A204.1 (cell line): ENCODE data around the gene PCDHA11.
"Not testable (repeated sequence)": the region's sequence is repeated elsewhere in the genome, so short reads cannot be mapped to it uniquely, and the experiment has no call there.

Experiments used
- FAIRE-seq: peaks from 2 replicates; lab custom pipeline; 2012; peaks lifted over from hg19 to GRCh38; lab: Jason Lieb, UNC

The PCDHA11 gene

DNA sequence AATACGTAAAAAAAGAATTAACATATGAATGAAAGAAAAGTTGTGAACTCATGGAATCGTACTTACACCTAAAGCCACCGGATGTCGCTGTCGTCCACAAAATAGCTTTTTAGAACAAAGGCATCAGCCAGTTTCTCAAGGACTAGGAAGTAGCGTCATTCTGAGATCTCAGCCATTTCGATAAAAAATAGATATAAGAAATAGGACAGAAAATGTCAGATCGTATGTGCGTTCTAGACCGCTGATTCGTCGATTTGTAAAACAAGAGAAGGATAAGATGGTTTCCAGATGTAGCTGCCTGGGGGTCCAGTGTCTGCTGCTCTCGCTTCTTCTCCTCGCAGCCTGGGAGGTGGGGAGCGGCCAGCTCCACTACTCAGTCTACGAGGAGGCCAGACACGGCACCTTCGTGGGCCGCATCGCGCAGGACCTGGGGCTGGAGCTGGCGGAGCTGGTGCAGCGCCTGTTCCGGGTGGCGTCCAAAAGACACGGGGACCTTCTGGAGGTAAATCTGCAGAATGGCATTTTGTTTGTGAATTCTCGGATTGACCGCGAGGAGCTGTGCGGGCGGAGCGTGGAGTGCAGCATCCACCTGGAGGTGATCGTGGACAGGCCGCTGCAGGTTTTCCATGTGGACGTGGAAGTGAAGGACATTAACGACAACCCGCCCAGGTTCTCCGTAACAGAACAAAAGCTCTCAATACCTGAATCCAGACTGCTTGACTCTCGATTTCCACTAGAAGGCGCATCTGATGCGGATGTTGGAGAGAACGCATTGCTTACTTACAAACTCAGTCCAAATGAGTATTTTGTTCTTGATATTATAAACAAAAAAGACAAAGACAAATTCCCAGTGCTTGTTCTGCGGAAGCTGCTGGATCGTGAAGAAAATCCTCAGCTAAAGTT, 12.7 kb upstream of the PCDHA11 start, which contains the start of gene PCDHA10:
PCDHA10 (plus strand) TSS at position 126 of the 903 bp plus-strand sequence; CDS start at position 278, 152 bp downstream.
- peak; percentile 98 for FAIRE-seq

DNA sequence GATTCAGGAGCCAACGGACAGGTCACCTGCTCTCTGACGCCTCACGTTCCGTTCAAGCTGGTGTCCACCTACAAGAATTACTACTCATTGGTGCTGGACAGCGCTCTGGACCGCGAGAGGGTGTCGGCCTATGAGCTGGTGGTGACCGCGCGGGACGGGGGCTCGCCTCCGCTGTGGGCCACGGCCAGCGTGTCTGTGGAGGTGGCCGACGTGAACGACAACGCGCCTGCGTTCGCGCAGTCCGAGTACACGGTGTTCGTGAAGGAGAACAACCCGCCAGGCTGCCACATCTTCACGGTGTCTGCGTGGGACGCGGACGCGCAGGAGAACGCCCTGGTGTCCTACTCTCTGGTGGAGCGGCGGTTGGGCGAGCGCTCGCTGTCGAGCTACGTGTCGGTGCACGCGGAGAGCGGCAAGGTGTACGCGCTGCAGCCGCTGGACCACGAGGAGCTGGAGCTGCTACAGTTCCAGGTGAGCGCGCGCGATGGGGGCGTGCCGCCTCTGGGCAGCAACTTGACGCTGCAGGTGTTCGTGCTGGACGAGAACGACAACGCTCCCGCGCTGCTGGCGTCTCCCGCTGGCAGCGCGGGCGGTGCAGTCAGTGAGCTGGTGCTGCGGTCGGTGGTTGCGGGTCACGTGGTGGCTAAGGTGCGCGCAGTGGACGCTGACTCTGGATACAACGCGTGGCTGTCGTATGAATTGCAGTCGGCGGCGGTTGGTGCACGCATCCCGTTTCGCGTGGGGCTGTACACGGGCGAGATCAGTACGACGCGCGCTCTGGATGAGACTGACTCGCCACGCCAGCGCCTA, 11.4 kb upstream of the PCDHA11 start:
- no peak for FAIRE-seq

DNA sequence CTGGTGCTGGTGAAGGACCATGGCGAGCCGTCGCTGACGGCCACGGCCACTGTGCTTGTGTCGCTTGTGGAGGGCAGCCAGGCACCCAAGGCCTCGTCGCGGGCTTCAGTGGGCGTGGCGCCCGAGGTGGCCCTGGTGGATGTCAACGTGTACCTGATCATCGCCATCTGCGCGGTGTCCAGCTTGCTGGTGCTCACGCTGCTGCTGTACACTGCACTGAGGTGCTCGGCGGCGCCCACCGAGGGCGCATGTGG, 10.8 kb upstream of the PCDHA11 start:
- no peak for FAIRE-seq

DNA sequence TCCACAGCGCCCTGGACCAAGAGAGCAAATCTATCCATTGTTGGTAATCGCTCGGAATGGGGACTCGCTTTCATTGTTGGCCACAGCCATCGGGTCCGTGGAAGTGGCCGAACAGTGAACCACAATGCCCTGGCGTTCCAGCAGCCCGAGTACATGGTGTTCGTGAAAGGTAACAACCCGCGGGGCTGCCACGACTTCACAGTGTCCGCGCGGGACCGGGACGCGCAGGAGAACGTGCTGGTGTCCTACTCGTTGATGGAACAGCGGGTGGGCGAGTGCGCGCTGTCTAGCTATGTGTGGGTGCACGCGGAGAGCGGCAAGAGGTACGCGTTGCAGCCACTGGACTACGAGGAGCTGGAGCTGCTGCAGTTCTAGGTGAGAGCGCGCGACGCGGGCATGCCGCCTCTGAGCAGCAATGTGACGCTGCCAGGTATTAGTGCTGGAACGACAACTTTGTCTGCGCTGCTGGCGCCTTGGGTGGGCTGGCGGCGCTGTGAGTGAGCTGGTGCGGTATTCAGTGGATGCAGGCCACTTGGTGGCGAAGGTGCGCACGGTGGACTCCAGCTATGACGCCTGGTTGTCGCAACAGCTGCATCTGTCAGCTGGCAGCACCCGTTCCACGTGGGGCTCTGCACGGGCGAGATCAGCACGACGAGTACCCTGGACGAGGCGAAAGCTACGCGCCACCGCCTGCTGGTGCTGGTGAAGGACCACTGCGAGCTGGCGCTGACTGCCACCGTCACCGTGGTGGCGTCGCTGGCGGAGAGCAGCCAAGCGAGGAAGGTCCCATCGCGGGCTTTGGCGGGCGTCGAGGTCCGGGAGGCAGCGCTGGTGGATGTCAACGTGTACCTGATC, 6.1 kb upstream of the PCDHA11 start:
- FAIRE-seq: no peak

DNA sequence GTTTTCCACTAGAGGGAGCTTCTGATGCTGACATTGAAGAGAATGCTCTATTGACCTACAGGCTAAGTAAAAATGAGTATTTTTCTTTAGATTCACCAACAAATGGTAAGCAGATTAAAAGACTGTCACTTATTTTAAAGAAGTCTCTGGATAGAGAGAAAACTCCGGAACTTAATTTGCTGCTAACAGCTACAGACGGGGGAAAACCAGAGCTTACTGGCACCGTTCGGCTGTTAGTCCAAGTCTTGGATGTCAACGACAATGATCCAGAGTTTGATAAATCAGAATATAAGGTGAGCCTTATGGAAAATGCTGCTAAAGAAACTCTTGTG, 764 bp downstream of the PCDHA11 start:
- peak; percentile 75 for FAIRE-seq

DNA sequence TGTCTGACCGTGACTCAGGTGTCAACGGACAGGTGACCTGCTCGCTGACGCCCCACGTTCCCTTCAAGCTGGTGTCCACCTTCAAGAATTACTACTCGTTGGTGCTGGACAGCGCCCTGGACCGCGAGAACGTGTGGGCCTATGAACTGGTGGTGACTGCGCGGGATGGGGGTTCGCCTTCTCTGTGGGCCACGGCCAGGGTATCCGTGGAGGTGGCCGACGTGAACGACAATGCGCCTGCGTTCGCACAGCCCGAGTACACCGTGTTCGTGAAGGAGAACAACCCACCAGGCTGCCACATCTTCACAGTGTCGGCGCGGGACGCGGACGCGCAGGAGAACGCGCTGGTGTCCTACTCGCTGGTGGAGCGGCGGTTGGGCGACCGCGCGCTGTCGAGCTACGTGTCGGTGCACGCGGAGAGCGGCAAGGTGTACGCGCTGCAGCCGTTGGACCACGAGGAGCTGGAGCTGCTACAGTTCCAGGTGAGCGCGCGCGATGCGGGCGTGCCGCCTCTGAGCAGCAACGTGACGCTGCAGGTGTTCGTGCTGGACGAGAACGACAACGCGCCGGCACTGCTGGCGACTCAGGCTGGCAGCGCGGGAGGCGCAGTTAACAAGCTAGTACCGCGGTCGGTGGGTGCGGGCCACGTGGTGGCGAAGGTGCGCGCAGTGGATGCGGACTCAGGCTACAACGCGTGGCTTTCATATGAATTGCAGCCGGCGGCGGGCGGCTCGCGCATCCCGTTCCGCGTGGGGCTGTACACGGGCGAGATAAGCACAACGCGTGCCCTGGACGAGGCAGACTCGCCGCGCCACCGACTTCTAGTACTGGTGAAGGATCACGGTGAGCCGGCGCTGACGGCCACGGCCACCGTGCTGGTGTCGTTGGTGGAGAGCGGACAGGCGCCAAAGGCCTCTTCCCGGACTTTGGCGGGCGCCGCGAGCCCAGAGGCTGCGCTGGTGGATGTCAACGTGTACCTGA, 1.8 kb downstream of the PCDHA11 start:
- FAIRE-seq: no peak

DNA sequence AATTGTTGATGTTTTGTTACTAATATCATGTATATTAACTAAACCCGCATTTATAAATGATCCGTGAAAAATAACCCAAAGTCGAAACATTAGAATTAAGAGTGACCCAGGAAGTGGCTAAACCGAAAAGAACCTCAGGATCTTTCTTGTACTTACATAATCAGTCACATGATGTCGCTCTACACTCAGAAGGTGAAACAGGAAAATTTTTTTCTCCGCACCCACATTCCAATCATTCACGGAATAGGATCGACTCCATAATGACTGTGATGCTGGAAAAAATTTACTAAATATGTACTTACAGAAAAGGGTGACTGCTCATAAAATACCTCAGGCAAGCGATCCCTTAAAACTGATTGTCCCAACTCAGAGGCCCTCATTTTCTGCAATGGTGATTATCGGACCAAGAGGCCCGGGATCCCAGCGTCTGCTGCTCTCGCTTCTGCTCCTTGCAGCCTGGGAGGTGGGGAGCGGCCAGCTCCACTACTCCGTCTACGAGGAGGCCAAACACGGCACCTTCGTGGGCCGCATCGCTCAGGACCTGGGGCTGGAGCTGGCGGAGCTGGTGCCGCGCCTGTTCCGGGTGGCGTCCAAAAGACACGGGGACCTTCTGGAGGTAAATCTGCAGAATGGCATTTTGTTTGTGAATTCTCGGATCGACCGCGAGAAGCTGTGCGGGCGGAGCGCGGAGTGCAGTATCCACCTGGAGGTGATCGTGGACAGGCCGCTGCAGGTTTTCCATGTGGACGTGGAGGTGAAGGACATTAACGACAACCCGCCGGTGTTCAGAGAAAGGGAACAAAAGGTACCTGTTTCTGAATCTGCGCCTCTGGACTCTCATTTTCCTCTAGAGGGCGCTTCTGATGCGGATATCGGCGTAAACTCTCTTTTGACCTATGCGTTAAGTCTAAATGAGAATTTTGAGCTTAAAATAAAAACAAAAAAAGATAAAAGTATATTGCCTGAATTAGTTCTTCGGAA, 6.6 kb downstream of the PCDHA11 start, which contains the start of gene PCDHA12:
PCDHA12 (plus strand) TSS at position 224 of the 981 bp plus-strand sequence; CDS start at position 389, 165 bp downstream.
- FAIRE-seq: peak; percentile 94

DNA sequence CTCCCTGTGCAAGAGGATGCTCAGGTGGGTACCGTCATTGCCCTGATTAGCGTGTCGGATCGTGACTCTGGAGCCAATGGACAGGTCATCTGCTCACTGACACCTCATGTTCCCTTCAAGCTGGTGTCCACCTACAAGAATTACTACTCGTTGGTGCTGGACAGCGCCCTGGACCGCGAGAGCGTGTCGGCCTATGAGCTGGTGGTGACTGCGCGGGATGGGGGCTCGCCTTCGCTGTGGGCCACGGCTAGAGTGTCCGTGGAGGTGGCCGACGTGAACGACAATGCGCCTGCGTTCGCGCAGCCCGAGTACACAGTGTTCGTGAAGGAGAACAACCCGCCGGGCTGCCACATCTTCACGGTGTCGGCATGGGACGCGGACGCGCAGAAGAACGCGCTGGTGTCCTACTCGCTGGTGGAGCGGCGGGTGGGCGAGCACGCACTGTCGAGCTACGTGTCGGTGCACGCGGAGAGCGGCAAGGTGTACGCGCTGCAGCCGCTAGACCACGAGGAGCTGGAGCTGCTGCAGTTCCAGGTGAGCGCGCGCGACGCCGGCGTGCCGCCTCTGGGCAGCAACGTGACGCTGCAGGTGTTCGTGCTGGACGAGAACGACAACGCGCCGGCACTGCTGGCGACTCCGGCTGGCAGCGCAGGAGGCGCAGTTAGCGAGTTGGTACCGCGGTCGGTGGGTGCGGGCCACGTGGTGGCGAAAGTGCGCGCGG, 7.9 kb downstream of the PCDHA11 start:
- not testable (repeated sequence) for FAIRE-seq

DNA sequence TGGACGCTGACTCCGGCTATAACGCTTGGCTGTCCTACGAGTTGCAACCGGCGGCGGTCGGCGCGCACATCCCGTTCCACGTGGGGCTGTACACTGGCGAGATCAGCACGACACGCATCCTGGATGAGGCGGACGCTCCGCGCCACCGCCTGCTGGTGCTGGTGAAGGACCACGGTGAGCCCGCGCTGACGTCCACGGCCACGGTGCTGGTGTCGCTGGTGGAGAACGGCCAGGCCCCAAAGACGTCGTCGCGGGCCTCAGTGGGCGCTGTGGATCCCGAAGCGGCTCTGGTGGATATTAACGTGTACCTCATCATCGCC, 8.5 kb downstream of the PCDHA11 start:
- no peak for FAIRE-seq

DNA sequence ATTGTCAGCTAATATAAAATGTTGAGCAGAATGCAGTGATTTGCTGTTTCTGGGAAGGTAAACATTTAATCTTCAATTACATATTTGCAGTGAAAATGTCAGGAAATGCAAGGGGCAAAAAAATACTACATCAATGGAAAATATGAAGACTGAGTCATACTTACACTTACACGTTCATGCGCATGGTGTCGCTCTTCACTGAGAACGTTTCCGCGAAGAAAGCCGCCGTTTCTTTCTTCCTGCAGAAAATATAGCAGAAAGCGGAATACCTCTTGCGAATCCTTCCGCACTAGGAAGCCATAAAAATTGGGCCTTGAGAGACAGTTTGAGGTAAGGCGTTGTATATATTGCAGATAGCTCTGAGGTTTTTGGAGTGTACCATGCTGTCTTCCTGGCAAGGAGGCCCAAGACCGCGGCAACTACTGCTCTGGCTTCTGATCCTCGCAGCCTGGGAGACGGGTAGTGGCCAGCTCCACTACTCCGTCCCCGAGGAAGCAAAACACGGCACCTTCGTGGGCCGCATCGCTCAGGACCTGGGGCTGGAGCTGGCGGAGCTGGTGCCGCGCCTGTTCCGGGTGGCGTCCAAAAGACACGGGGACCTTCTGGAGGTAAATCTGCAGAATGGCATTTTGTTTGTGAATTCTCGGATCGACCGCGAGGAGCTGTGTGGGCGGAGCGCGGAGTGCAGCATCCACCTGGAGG, 13.3 kb downstream of the PCDHA11 start, which contains the start of gene PCDHA13:
PCDHA13 (plus strand) TSS at position 236 of the 702 bp plus-strand sequence; CDS start at position 381, 145 bp downstream.
- FAIRE-seq: no peak

DNA sequence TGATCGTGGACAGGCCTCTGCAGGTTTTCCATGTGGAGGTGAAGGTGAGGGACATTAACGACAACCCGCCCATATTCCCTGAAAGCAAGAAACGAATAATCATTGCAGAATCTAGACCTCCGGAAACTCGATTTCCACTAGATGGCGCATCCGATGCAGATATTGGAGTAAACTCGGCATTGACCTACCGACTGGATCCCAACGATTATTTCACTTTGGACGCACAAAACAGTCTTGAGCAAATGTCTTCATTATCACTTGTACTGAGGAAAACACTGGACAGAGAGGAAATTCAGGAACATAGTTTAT, 13.8 kb downstream of the PCDHA11 start:
- no peak for FAIRE-seq

DNA sequence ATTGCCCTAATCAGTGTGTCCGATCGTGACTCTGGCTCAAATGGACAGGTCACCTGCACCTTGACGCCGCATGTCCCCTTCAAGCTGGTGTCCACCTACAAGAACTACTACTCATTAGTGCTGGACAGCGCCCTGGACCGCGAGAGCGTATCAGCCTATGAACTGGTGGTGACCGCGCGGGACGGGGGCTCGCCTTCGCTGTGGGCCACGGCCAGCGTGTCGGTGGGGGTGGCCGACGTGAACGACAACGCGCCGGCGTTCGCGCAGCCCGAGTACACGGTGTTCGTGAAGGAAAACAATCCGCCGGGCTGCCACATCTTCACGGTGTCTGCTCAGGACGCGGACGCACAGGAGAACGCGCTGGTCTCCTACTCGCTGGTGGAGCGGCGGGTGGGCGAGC, 14.6 kb downstream of the PCDHA11 start:
- no peak for FAIRE-seq

DNA sequence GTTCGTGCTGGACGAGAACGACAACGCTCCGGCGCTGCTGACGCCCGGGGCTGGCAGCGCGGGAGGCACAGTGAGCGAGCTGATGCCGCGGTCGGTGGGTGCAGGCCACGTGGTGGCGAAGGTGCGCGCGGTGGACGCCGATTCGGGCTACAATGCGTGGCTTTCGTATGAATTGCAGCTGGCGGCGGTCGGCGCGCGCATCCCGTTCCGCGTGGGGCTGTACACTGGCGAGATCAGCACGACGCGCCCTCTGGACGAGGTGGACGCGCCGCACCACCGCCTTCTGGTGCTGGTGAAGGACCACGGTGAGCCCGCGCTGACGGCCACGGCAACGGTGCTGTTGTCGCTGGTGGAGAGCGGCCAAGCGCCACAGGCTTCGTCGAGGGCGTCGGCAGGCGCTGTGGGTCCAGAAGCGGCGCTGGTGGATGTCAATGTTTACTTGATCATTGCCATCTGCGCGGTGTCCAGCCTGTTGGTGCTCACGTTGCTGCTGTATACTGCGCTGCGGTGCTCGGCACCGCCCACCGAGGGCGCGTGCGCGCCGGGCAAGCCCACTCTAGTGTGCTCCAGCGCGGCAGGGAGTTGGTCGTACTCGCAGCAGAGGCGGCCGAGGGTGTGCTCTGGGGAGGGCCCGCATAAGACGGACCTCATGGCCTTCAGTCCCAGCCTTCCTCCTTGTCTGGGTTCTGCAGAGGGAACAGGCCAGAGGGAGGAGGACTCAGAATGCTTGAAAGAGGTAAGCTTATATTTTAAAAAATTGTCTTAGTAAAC, 15.4 kb downstream of the PCDHA11 start:
- FAIRE-seq: no peak

DNA sequence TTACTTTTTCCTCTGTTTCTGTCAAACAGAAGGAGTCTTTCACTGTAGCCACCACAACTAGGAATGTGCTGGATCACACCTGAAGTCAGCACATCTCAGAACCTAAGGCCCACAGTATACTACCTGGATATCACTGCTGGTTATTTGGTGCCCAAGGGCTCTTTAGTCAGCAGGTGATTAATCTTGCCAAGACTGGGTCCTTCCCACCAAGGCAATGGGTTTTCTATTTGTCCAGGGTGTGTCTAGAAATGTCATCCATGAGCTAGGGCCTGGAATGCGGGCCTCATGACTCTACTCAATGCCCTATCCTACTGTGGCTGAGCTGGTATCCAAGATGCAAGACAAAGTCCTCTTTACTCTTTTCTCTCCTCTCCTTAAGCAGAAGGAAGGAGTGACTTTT, 47.6 kb downstream of the PCDHA11 start:
- FAIRE-seq: no peak
